Jurkat, Clone E6-1 (cell line): ENCODE data around the gene PLPPR2.
"Not testable (repeated sequence)": the region's sequence is repeated elsewhere in the genome, so short reads cannot be mapped to it uniquely, and the experiment has no call there.

Experiments
- DNase-seq: peaks from one replicate; pipeline ENCODE4 v3.0.0-alpha.2; 2011; ENCODE audit warnings: low read depth, low spot score
- H3K4me3 ChIP-seq: 2 replicates; pipeline ENCODE4 v1.5.1; 2011; ENCODE audit warnings: mild to moderate bottlenecking, low read length, control low read depth, moderate library complexity

Gene PLPPR2

GRCh38 chr19:11338569-11339253 lies 16.5 kb upstream of the PLPPR2 start:
- no peak for DNase-seq
- H3K4me3 ChIP-seq, result peak overlapping the region; percentile 59

- peak; percentile 82 for DNase-seq
- peak within 1 kb of the TSS; percentile 59 for H3K4me3 ChIP-seq
Observed at GRCh38 chr19:11339254-11340098, 15.8 kb upstream of the PLPPR2 start, which contains the start of gene RAB3D. RAB3D (minus strand) TSS chr19:11339657; CDS start chr19:11337399, 2,258 bp downstream.

- H3K4me3 ChIP-seq, result peak overlapping the region; percentile 59
- not testable (repeated sequence) for DNase-seq
Observed at GRCh38 chr19:11340099-11340467, 15.1 kb upstream of the PLPPR2 start.

GRCh38 chr19:11342429-11342828 lies 12.8 kb upstream of the PLPPR2 start:
- DNase-seq, result no peak
- H3K4me3 ChIP-seq, result no peak overlapping the region

GRCh38 chr19:11345122-11345803 lies 10.0 kb upstream of the PLPPR2 start:
- peak overlapping the region; percentile 87 for H3K4me3 ChIP-seq
- DNase-seq, result no peak

- peak; percentile 99 for DNase-seq
- H3K4me3 ChIP-seq, result peak within 1 kb of the TSS; percentile 87
Observed at GRCh38 chr19:11346104-11346940, 8.9 kb upstream of the PLPPR2 start, which contains the start of the genes CCDC159 and TMEM205. CCDC159 (plus strand) TSS chr19:11346519; CDS start chr19:11346607, 88 bp downstream. TMEM205 (minus strand) TSS chr19:11346268; CDS start chr19:11345619, 649 bp downstream.

GRCh38 chr19:11347546-11348039 lies 7.6 kb upstream of the PLPPR2 start:
- H3K4me3 ChIP-seq, result no peak overlapping the region
- no peak for DNase-seq

- DNase-seq, result no peak
- H3K4me3 ChIP-seq, result no peak overlapping the region
Observed at GRCh38 chr19:11349171-11349570, 6.1 kb upstream of the PLPPR2 start.

- DNase-seq, H3K4me3 ChIP-seq: not testable (repeated sequence)
Observed at GRCh38 chr19:11354102-11354501, 1.1 kb upstream of the PLPPR2 start.

- DNase-seq, result no peak
- H3K4me3 ChIP-seq, result peak overlapping the region; percentile 50
Observed at GRCh38 chr19:11356074-11356397, 804 bp downstream of the PLPPR2 start.

GRCh38 chr19:11356676-11357550 lies 1.7 kb downstream of the PLPPR2 start:
- DNase-seq, result no peak
- no peak overlapping the region for H3K4me3 ChIP-seq

GRCh38 chr19:11359421-11359820 lies 4.2 kb downstream of the PLPPR2 start:
- no peak overlapping the region for H3K4me3 ChIP-seq
- no peak for DNase-seq

GRCh38 chr19:11361037-11361770 lies 6.0 kb downstream of the PLPPR2 start:
- no peak overlapping the region for H3K4me3 ChIP-seq

GRCh38 chr19:11361771-11362731 lies 6.8 kb downstream of the PLPPR2 start:
- H3K4me3 ChIP-seq, result no peak overlapping the region
- no peak for DNase-seq

More at GRCh38 chr19:11361037-11361770, 6.0 kb downstream of the PLPPR2 start:
- no peak for DNase-seq

GRCh38 chr19:11363881-11364280 lies 8.6 kb downstream of the PLPPR2 start:
- no peak for DNase-seq
- no peak overlapping the region for H3K4me3 ChIP-seq

- DNase-seq, result no peak
- no peak overlapping the region for H3K4me3 ChIP-seq
Observed at GRCh38 chr19:11364296-11364904, 9.2 kb downstream of the PLPPR2 start.
